Jurkat, Clone E6-1 (cell line): Measurements from ENCODE around the gene LMNTD2.

ENCODE experiments used
- DNase-seq: peaks from one replicate; pipeline ENCODE4 v3.0.0-alpha.2; 2011; ENCODE audit warnings: low read depth, low spot score
- H3K4me3 ChIP-seq: 2 replicates; pipeline ENCODE4 v1.5.1; 2011; ENCODE audit warnings: mild to moderate bottlenecking, low read length, control low read depth, moderate library complexity

LMNTD2 gene

DNA sequence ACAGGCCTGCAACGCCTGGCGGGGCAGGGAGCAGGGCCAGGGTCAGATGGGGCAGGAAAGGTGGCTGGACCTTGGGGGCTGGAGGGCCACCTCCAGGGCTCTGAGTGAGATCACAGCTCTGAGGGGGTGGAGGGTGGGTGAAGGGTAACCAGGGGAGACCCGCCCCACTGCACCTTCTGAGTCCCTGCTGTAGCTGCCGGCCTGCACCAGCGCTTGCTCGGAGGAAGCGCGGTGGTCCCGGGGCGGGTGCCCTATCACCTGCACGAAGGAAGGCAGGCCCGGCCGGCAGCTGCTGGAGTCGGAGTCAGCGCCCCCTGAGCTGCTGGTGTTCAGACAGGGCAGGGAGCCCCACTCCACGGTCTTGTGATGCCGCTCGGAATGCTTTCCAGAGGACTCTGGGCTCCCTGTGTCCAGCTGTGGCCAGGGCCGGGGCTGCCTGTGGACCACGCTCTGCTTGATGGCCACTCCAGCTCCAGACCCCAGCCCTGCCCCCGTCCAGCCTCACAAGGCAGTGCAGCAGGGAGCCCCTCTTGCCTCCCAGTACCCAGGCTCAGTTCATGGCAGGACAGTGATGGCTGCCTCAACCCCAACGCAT is 3.8 kb downstream of the LMNTD2 start:
- no peak for DNase-seq
- no peak overlapping the region for H3K4me3 ChIP-seq

DNA sequence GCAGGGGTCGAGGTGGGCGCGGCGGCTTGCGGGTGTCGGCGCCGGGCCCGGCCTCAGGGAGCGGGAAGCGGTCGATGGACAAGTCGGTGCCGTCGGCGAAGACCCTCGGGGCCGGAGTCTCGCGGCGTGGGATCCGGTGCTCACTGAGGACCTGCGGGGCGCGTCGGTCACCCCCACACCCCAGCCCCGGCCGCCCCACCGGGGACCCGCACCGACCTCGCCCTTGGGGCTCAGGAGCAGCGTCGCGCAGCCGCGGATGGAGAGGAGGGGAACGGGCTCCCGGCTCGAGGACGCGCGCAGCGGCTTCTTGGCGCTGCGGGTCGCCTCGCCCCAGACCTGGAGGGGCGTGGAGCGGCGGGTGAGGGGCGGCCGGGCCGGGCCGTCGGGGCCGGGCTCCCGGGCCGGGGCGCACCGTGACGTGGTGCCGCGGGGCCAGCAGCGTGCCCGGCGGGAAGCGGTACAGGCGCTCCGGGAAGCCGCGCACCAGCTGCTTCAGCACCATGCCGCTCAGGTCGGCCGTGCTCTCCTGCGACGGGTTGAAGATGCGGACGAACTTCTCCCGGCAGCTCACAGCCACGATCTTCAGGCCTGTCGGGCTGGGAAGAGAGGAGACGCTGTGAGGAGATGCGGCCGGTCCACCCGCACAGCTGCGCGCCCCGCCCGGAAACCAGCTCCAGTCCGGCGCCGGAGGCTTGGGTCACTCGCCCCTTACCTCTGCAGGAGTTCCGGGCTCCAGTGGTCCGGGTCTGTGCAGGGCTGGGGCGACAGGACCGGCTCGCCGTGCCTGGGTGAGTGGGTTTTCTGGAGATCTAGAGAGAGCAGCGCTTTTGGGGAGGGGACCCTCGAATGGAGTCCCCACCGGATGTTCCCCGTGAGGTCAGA is 4.5 kb downstream of the LMNTD2 start:
- no peak overlapping the region for H3K4me3 ChIP-seq
- DNase-seq: no peak

- DNase-seq: no peak
These were observed 5.2 kb downstream of the LMNTD2 start for GRCh38 chr11:555227-555779.

GRCh38 chr11:554428-555226 is 5.9 kb downstream of the LMNTD2 start:
- peak overlapping the region; percentile 48 for H3K4me3 ChIP-seq
- peak; percentile 79 for DNase-seq

More at GRCh38 chr11:555227-555779, 5.2 kb downstream of the LMNTD2 start:
- peak overlapping the region; percentile 48 for H3K4me3 ChIP-seq

DNA sequence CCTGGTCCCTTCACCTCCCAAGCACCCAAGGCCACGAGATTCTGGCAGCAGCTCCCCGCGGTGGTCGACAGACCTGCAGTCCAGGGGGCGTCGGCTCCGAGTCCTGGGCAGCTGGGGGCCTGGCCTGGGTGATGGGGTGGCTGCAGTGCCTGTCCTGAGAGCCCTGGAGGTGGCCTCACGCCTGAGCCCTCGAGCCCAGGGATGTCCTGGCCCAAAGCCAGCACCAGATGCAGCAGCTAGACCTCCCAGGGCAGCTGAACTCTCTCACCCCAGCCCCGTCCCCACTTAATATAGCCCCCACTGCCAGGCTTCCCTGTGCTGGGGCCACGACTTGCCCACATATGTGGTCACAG is 6.6 kb downstream of the LMNTD2 start:
- H3K4me3 ChIP-seq: no peak overlapping the region

DNA sequence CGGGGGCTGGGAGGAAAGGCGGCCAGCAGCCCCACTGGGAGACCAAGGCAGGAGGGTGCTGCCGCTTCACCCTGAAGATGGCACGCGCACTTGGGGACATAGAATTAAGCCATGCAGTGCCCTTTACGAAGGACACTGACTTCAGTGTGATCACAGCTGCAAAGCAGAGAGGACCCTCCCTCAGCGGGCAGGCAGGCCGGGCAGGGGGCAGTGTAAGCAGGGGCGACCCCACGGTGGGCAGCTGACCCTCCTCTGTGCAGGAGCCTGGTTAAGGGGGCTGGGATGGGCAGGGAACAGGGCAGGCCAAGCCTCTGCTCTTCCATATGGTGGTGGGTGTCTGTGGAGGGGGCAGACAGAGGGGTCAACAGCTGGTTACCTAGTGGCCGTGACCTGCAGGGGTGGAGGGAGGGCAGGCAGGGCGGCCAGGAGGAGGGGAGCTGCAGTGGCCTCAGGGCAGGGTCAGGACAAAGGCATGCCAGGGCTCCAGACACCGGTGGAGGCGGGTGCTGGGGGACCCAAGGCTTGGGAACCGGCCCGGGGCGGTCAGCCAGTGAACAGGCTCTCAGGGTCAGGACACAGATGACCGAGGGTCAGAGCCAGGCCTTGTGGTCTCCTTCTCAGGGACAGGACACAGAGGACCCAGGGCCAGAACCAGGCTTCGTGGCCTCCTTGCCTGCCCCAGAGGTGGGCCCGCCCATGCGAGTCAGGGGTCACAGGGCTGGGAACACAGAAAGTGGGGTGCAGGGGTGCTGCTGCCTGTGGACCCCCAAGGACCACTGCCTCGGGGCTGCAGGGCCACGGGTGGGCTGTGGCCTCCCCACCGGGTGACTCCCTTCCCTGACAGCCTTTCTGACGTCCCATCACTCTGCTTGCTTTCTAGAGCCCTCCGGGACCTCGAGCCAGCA is 7.2 kb downstream of the LMNTD2 start:
- DNase-seq: no peak
- no peak overlapping the region for H3K4me3 ChIP-seq

More for the DNA sequence above, 6.6 kb downstream of the LMNTD2 start:
- DNase-seq: no peak

DNA sequence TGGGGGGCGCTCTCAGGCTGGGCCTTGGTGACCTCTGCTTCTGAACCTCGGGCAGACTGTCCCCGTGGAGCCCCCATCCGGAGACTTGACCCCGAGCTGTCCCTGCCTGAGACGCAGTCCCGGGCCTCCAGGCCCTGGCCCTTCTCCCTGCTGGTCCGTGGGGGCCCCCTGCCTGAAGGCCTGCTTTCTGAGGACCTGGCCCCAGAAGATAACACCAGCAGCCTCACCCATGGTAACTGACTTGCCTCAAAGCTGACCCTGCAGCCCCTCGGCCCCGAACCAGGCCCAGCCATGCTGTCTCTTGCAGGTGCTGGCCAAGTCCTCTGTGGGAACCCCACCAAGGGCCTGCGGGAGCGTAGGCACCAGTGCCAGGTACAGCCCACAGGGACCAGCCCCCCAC is 8.9 kb downstream of the LMNTD2 start:
- no peak for DNase-seq
- no peak overlapping the region for H3K4me3 ChIP-seq

DNA sequence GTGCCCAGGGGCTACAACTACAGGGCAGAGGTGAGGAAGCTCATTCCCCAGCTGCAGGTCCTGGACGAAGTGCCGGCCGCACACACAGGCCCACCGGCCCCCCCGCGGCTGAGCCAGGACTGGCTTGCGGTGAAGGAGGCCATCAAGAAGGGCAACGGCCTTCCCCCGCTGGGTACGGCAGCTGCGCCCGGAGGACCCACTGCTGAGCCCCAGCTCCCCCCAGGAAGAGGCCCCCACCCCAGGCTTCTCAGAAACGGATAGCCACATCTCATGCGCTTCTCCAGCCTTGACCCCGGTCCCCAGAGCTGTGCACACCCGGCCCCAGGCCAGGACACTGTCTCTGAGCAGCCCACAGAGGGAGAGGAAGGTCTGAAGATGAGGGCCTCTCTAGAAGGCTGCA is 9.4 kb downstream of the LMNTD2 start:
- DNase-seq: no peak
- H3K4me3 ChIP-seq: no peak overlapping the region

GRCh38 chr11:550746-551085 is 9.8 kb downstream of the LMNTD2 start:
- H3K4me3 ChIP-seq: no peak overlapping the region
- no peak for DNase-seq

GRCh38 chr11:550021-550745 is 10.4 kb downstream of the LMNTD2 start:
- no peak for DNase-seq
- no peak overlapping the region for H3K4me3 ChIP-seq

DNA sequence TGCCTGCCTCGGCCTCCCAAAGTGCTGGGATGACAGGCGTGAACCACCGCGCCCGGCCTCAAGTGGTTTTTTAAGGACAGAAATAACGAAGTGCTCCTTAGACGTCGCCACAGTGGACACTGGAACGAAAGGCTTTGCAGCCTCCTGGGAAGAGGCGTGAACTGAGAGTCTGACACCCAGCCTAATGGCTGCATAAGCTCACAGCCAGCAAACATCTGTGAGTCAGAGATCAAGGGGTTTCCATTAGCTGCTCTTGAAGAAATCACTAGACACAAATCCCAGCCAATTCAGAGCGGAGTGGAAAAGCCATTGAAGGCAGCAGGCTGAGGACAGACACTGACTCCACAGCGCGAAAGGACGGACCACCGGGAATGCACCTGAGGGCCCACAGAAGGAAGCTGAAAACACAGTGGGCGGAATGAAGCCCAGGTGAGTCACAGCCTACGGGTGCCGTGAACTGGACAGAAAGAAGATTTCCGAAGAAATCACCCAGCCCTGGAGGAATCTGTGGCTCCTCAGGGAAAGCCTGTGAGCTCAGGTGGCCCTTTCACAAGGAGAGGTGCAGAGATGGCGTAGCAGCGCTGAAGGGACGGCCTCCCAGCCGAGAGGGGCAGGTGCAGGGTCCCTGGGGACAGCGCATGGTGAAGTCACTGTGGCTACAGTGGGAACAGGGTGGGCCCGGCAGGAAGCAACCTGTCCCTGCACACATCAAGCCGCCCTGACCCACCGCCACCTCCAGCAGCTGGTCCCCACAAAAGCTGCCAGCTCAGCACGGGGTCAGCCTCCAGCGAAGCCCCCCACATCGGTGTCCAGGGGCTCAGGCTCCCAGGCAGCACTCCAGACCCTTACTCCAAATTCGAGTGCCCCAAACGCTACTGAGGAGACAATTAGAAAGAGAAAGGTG is 11.6 kb downstream of the LMNTD2 start:
- no peak overlapping the region for H3K4me3 ChIP-seq
- DNase-seq: no peak

DNA sequence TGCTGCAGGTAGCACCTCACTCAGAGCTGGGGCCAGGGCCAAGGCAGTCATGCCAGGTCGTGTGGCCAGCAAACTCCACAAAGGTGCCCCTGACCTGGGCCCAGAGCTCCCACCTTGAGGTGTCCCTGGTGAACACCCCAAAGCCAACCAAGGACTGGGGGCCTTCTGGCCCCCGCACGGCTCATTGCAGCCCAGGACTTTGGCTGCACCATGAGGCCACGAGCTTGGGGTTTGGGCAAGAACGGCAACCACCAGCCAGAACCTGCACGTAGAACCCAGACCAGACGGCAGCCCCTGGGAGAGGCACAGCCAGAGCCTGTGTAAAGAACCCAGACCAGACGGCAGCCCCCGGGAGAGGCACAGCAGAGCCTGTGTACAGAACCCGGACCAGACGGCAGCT is 15.4 kb downstream of the LMNTD2 start:
- no peak for DNase-seq
- no peak overlapping the region for H3K4me3 ChIP-seq

GRCh38 chr11:544817-545166 is 15.7 kb downstream of the LMNTD2 start:
- no peak for DNase-seq
- H3K4me3 ChIP-seq: no peak overlapping the region

DNA sequence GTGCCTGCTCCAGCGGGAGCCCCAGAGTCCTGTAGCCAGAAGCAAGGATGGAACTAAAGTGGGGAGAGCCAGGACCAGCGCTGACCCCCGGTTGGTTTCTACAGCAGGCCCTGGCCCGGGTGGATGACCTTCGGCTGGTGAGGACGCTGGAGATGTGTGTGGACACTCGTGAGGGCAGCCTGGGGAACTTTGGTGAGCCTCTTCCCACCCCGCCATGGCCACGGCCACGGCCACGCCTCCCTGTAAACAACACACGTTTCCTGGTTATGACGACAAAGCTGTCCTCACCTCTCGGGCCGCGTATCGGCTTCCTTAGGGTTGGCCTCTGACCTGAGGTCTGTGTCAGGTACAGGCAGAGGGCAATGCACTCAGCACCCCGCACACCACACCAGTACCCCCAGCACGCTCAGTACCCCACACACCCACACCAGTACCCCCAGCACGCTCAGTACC is 19.1 kb downstream of the LMNTD2 start:
- DNase-seq: no peak
- no peak overlapping the region for H3K4me3 ChIP-seq

- DNase-seq: no peak
- H3K4me3 ChIP-seq: no peak overlapping the region
These were observed 19.7 kb downstream of the LMNTD2 start for GRCh38 chr11:540583-541432.

GRCh38 chr11:539971-540481 is 20.5 kb downstream of the LMNTD2 start:
- no peak overlapping the region for H3K4me3 ChIP-seq
- DNase-seq: no peak
